Measurements from ENCODE around the gene SERPINB11. TPM values are rescaled to one million over a fixed set of nuclear protein-coding genes. Genes with fewer than 3 reads are reported as not detected.

Gene SERPINB11
- total RNA-seq, 1 experiment from 2014 or later, result not detected

- CTCF ChIA-PET, result interaction anchor here (0.6 to 3.5 kb wide), 27 partner anchors 10 to 1266 kb away, joined by 3 to 62 read pairs (median 6); no protein-coding TSS in a partner anchor
These were observed 39.0 kb downstream of the SERPINB11 start for GRCh38 chr18:63741769-63742168.

GRCh38 chr18:63747006-63747405 lies 44.2 kb downstream of the SERPINB11 start:
- Mint-ChIP-seq H3K4me3 (ENCODE audit: low read depth, unreplicated experiment) (no peak overlapping the region), H3K9me3 (ENCODE audit: low read depth, unreplicated experiment) (no peaks in the 10 kb centered on the region), H3K27ac (ENCODE audit: unreplicated experiment) (no peak overlapping the region), H3K4me1 (ENCODE audit: low read depth, unreplicated experiment) (no peaks in the 10 kb centered on the region), H3K27me3 (ENCODE audit: unreplicated experiment) (no peaks in the 10 kb centered on the region), H3K36me3 (ENCODE audit: insufficient read depth, unreplicated experiment) (no peaks in the 10 kb centered on the region)
- CTCF ChIA-PET, result no interaction called here
- intact Hi-C loops (cut with micrococcal nuclease; ENCODE audit: unreplicated experiment), result loop anchor here (5.0 kb wide), 1 partner anchor 100 kb away; no protein-coding TSS in a partner anchor
- no TSS peak for BruUV-seq (replicated peaks)
- no peak for DNase-seq
- TF ChIP-seq CTCF (IDR thresholded peaks at IDR 0.05; ENCODE audit: unreplicated experiment), result no peak

More at GRCh38 chr18:63741769-63742168, 39.0 kb downstream of the SERPINB11 start:
- H3K36me3 Mint-ChIP-seq (ENCODE audit: insufficient read depth, unreplicated experiment), result no peaks in the 10 kb centered on the region
- peak; percentile 36 for TF ChIP-seq CTCF (IDR thresholded peaks at IDR 0.05; ENCODE audit: unreplicated experiment)
- DNase-seq, result no peak
- intact Hi-C loops (cut with micrococcal nuclease; ENCODE audit: unreplicated experiment), result loop anchor here (1.0 to 2.0 kb wide), 2 partner anchors 163 to 223 kb away; no protein-coding TSS in a partner anchor
- no peak overlapping the region for H3K4me3 Mint-ChIP-seq (ENCODE audit: low read depth, unreplicated experiment)
- H3K9me3 Mint-ChIP-seq (ENCODE audit: low read depth, unreplicated experiment), result no peaks in the 10 kb centered on the region
- H3K4me1 Mint-ChIP-seq (ENCODE audit: low read depth, unreplicated experiment), result peaks cover 35% of the 10 kb centered on the region
- BruUV-seq (replicated peaks), result no TSS peak
- H3K27me3 Mint-ChIP-seq (ENCODE audit: unreplicated experiment), result no peaks in the 10 kb centered on the region
- no peak overlapping the region for H3K27ac Mint-ChIP-seq (ENCODE audit: unreplicated experiment)

- TF ChIP-seq CTCF (IDR thresholded peaks at IDR 0.05; ENCODE audit: unreplicated experiment), result no peak
- CTCF ChIA-PET, result no interaction called here
- H3K4me1 Mint-ChIP-seq (ENCODE audit: low read depth, unreplicated experiment), result no peaks in the 10 kb centered on the region
These were observed 46.7 kb downstream of the SERPINB11 start for GRCh38 chr18:63749489-63749888.

GRCh38 chr18:63752636-63753035 lies 49.9 kb downstream of the SERPINB11 start:
- no peaks in the 10 kb centered on the region for H3K9me3 Mint-ChIP-seq (ENCODE audit: low read depth, unreplicated experiment)
- H3K4me3 Mint-ChIP-seq (ENCODE audit: low read depth, unreplicated experiment), result no peak overlapping the region
- intact Hi-C loops (cut with micrococcal nuclease; ENCODE audit: unreplicated experiment), result no loop called here
- no peak overlapping the region for H3K27ac Mint-ChIP-seq (ENCODE audit: unreplicated experiment)
- BruUV-seq (replicated peaks), result no TSS peak
- DNase-seq, result no peak
- no peaks in the 10 kb centered on the region for H3K27me3 Mint-ChIP-seq (ENCODE audit: unreplicated experiment)
- TF ChIP-seq CTCF (IDR thresholded peaks at IDR 0.05; ENCODE audit: unreplicated experiment), result no peak
- CTCF ChIA-PET, result no interaction called here
- H3K36me3 Mint-ChIP-seq (ENCODE audit: insufficient read depth, unreplicated experiment), result no peaks in the 10 kb centered on the region
- H3K4me1 Mint-ChIP-seq (ENCODE audit: low read depth, unreplicated experiment), result no peaks in the 10 kb centered on the region

More at GRCh38 chr18:63749489-63749888, 46.7 kb downstream of the SERPINB11 start:
- Mint-ChIP-seq H3K36me3 (ENCODE audit: insufficient read depth, unreplicated experiment) (no peaks in the 10 kb centered on the region), H3K27me3 (ENCODE audit: unreplicated experiment) (no peaks in the 10 kb centered on the region), H3K9me3 (ENCODE audit: low read depth, unreplicated experiment) (no peaks in the 10 kb centered on the region), H3K4me3 (ENCODE audit: low read depth, unreplicated experiment) (no peak overlapping the region), H3K27ac (ENCODE audit: unreplicated experiment) (no peak overlapping the region)
- intact Hi-C loops (cut with micrococcal nuclease; ENCODE audit: unreplicated experiment), result loop anchor here (5.0 kb wide), 1 partner anchor 98 kb away; no protein-coding TSS in a partner anchor
- no TSS peak for BruUV-seq (replicated peaks)
- DNase-seq, result no peak

Data from Calu3 (cell line).